Chondrocyte (in vitro differentiated cells): ENCODE results near the gene ATAD2B. TPM values are rescaled to one million over a fixed set of nuclear protein-coding genes. Genes with fewer than 3 reads are reported as not detected.
"Not testable (repeated sequence)": the region's sequence is repeated elsewhere in the genome, so short reads cannot be mapped to it uniquely, and the experiment has no call there.

ENCODE experiments used
- DNase-seq: peaks from one replicate; pipeline ENCODE4 v3.0.0; 2021; ENCODE audit warnings: mixed read lengths, low spot score
- H3K27ac Mint-ChIP-seq: one replicate; pipeline ENCODE4 v1.8.0; 2021; ENCODE audit warnings: mild to moderate bottlenecking, moderate library complexity, mixed read lengths; ENCODE audit not compliant: unreplicated experiment
- H3K27me3 Mint-ChIP-seq: 2 replicates; pipeline ENCODE4 v1.8.0; 2021; ENCODE audit warnings: low read depth, mixed read lengths
- H3K36me3 Mint-ChIP-seq: 2 replicates; pipeline ENCODE4 v1.8.0; 2021; ENCODE audit warnings: low read depth, mixed read lengths
- H3K4me1 Mint-ChIP-seq: 2 replicates; pipeline ENCODE4 v1.8.0; 2021; ENCODE audit warnings: low read depth, mild to moderate bottlenecking, mixed read lengths
- H3K4me3 Mint-ChIP-seq: one replicate; pipeline ENCODE4 v1.8.0; 2021; ENCODE audit warnings: mild to moderate bottlenecking, moderate library complexity, mixed read lengths; ENCODE audit not compliant: unreplicated experiment
- H3K9me3 Mint-ChIP-seq: 2 replicates; pipeline ENCODE4 v1.8.0; 2021; ENCODE audit warnings: low read depth, mixed read lengths
- long read RNA-seq: library from polyadenylated mRNA; stranded (forward); transcript quantifications from one replicate; pipeline ENCODE4 v2.0.0, GENCODE V29; 2021
- total RNA-seq: library from RNA; stranded (reverse); gene quantifications from 3 replicates; pipeline ENCODE4 v1.2.1, GENCODE V29; 2021
- TF ChIP-seq, protein P1 (sequence below): fragments of 200-600 bp; sonication (generic); IDR thresholded peaks from 2 replicates; pipeline ENCODE4 v1.5.0; 2021; ENCODE audit warnings: antibody characterized with exemption, mild to moderate bottlenecking, moderate library complexity

ATAD2B gene
- total RNA-seq: 15.8 to 20.9 TPM (median 15.9 TPM) in 3 replicates
- long read RNA-seq, partial matches to known transcripts: 1 of 4 reads
- long read RNA-seq, other reads (novel, unspliced or antisense): 3 of 4 reads

DNA sequence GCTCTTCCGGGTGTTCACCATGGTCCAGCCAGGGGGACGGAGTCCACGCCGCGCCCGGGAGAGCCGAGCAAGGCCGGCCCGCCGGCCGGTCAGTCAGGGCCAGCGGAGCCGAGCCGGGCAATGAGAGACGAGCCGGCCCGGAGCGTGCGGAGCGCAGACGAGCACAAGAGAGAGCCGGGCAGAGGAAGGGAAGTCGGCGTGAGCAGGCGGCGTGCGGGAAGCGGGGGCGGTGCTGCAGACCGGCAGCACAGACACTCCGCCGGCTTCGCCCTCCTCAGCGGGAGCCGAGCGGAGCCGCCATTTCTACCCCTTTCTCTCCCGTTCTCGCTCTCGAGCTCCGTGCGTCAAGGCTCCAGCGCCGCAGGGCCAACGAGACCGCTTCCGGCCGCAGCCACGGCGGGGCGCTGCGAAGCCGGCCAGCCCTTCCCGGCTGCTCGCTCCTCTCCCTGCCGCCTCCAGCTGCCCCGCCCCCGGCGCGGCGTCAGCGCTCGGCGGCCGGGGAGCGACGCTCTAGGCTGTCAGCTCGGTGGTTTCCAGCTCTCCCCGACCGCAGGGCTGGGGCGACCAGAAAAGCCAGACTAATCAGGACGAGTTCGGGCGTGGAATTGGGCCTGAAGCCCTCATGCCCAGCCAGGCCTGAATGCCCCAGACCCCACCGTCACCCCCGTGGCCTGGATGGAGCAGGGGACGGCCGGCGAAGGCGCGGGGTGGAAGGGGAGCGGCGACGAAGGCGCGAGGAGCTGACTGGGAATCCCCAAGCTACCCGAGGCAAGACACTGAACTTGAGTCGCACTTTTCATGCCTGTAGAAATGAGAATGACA is at the start of gene ATAD2B:
Gene ATAD2B, minus strand, starts transcription at position 374 of the 822 bp plus-strand sequence. Its CDS starts 353 bp downstream, at position 21.
- DNase-seq: peak; percentile 97
- peak within 1 kb of the TSS; percentile 99 for H3K27ac Mint-ChIP-seq
- H3K9me3 Mint-ChIP-seq: no peaks in the 10 kb centered on the region
- peaks cover 46% of the 10 kb centered on the region for H3K4me1 Mint-ChIP-seq
- peak within 1 kb of the TSS; percentile 93 for H3K4me3 Mint-ChIP-seq
- no peaks in the 10 kb centered on the region for H3K27me3 Mint-ChIP-seq
- no peaks in the 10 kb centered on the region for H3K36me3 Mint-ChIP-seq
- TF ChIP-seq, protein P1, sequence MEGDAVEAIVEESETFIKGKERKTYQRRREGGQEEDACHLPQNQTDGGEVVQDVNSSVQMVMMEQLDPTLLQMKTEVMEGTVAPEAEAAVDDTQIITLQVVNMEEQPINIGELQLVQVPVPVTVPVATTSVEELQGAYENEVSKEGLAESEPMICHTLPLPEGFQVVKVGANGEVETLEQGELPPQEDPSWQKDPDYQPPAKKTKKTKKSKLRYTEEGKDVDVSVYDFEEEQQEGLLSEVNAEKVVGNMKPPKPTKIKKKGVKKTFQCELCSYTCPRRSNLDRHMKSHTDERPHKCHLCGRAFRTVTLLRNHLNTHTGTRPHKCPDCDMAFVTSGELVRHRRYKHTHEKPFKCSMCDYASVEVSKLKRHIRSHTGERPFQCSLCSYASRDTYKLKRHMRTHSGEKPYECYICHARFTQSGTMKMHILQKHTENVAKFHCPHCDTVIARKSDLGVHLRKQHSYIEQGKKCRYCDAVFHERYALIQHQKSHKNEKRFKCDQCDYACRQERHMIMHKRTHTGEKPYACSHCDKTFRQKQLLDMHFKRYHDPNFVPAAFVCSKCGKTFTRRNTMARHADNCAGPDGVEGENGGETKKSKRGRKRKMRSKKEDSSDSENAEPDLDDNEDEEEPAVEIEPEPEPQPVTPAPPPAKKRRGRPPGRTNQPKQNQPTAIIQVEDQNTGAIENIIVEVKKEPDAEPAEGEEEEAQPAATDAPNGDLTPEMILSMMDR: peak; percentile 90

DNA sequence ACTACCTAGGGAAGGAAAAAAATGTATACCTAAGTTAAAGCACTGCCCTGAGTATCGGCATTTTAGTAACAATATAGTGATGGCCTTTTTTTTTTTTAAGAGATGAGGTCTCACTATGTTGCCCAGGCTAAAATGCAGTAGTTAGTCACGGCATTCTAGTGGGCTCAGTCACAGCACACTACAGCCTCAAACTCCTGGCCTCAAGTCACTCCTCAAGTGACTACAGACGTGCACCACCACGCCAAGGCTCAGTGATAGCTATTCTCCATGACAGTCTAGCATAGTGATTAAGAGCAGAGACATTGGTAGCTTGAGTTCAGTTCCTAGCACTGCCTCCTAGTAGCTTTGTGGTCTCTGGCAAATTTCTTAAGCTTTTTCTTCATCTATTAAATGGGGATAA is 40.9 kb upstream of the ATAD2B start:
- no peak overlapping the region for H3K27ac Mint-ChIP-seq
- TF ChIP-seq, protein P1: no peak
- no peaks in the 10 kb centered on the region for H3K4me1 Mint-ChIP-seq
- H3K9me3 Mint-ChIP-seq: no peaks in the 10 kb centered on the region
- DNase-seq: no peak
- H3K36me3 Mint-ChIP-seq: peaks cover 8% of the 10 kb centered on the region
- H3K27me3 Mint-ChIP-seq: no peaks in the 10 kb centered on the region
- H3K4me3 Mint-ChIP-seq: no peak overlapping the region

DNA sequence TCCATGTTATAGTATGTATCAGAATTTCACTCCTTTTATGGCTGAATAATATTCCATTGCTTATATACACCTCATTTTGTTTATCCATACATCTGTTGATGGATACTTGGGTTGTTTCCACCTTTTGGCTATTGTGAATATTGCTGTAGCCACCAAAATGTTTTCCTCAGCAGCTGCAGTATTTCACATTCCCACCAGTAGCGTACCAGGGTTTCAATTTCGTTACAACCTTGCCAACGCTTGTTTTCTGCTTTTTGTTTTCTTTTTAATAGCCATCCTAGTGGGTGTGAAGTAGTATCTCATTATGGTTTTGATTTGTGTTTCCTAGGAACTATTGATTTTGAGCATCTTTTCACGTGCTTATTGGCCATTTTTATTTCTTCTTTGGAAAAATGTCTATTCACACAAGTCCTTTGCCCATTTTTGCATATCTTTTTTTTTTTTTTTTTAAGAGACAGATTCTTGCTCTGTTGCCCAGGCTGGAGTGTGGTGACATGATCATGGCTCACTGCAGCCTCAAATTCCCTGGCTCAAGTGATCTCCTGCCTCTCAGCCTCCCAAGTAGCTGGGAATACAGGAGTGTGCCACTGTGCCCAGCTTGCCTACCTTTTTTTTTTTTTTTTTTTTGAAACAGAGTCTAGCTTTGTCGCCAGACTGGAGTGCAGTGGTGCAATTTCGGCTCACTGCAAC is 27.5 kb upstream of the ATAD2B start:
- TF ChIP-seq, protein P1: no peak
- H3K4me3 Mint-ChIP-seq: no peak overlapping the region
- H3K4me1 Mint-ChIP-seq: peaks cover 5% of the 10 kb centered on the region
- DNase-seq: no peak
- H3K27me3 Mint-ChIP-seq: no peaks in the 10 kb centered on the region
- no peak overlapping the region for H3K27ac Mint-ChIP-seq
- no peaks in the 10 kb centered on the region for H3K9me3 Mint-ChIP-seq
- no peaks in the 10 kb centered on the region for H3K36me3 Mint-ChIP-seq

DNA sequence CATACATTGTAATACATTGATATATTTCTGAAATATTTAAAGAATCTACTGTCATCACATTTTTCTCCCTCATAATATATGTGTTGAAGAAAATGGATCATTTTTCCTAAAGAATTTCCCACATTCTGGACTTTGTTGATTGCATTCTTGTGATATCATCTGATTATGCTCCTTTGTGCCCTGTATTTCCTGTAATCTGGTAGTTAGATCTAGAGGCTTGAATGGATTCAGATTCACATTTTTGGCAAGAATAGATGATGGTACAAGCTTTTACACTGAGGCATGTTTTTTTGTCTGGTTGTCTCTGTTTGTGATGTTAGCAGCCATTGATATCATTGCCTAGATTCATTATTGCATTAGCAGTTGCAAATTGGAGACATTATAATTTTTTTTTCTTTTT is 26.7 kb upstream of the ATAD2B start:
- Mint-ChIP-seq H3K4me1 (peaks cover 5% of the 10 kb centered on the region), H3K9me3 (no peaks in the 10 kb centered on the region), H3K4me3 (no peak overlapping the region), H3K27ac (no peak overlapping the region), H3K36me3 (no peaks in the 10 kb centered on the region), H3K27me3 (no peaks in the 10 kb centered on the region)
- TF ChIP-seq, protein P1: no peak
- DNase-seq: no peak

DNA sequence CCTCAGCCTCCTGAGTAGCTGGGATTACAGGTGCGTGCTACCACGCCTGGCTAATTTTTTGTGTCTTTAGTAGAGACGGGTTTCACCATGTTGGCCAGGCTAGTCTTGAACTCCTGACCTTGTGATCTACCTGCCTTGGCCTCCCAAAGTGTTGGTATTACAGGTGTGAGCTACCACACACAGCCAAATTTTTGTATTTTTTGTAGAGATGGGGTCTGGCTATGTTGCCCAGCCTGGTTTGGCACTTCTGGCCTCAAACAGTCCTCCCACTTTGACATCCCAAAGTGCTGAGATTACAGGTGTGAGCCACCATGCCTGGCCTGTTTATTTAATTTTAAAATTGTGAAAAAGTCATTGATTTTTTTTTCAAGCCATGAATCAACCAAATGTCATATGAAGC is 25.6 kb upstream of the ATAD2B start:
- not testable (repeated sequence) for H3K4me3 Mint-ChIP-seq, H3K27ac Mint-ChIP-seq, H3K4me1 Mint-ChIP-seq, H3K9me3 Mint-ChIP-seq, H3K36me3 Mint-ChIP-seq, H3K27me3 Mint-ChIP-seq, DNase-seq
